ENCODE data around the gene RNASET2. TPM values are rescaled to one million over a fixed set of nuclear protein-coding genes. Genes with fewer than 3 reads are reported as not detected.
A peak's percentile ranks its signal among the peaks of the same experiment; 100 is the strongest.
"Not testable (repeated sequence)": the region's sequence is repeated elsewhere in the genome, so short reads cannot be mapped to it uniquely, and the experiment has no call there.

The RNASET2 gene
- total RNA-seq, 1 donor from 2014 or later: 20.3 TPM

- Mint-ChIP-seq H3K27me3 (ENCODE audit: unreplicated experiment) (no peaks in the 10 kb centered on the region), H3K27ac (ENCODE audit: unreplicated experiment) (no peak overlapping the region), H3K4me1 (ENCODE audit: unreplicated experiment) (no peaks in the 10 kb centered on the region), H3K9me3 (ENCODE audit: unreplicated experiment) (no peaks in the 10 kb centered on the region), H3K4me3 (ENCODE audit: unreplicated experiment) (no peak overlapping the region), H3K36me3 (ENCODE audit: unreplicated experiment) (no peaks in the 10 kb centered on the region)
- no peak for TF ChIP-seq CTCF (IDR thresholded peaks at IDR 0.05)
- no peak for DNase-seq (ENCODE audit: extremely low spot score, unreplicated experiment)
Measured at GRCh38 chr6:166898910-166899309, 57.4 kb downstream of the RNASET2 start.

- not testable (repeated sequence) for H3K4me3 Mint-ChIP-seq (ENCODE audit: unreplicated experiment); H3K36me3 Mint-ChIP-seq (ENCODE audit: unreplicated experiment); H3K9me3 Mint-ChIP-seq (ENCODE audit: unreplicated experiment); H3K27ac Mint-ChIP-seq (ENCODE audit: unreplicated experiment); DNase-seq (ENCODE audit: extremely low spot score, unreplicated experiment); H3K4me1 Mint-ChIP-seq (ENCODE audit: unreplicated experiment); H3K27me3 Mint-ChIP-seq (ENCODE audit: unreplicated experiment)
Measured at GRCh38 chr6:166894614-166895013, 61.7 kb downstream of the RNASET2 start.

- not testable (repeated sequence) for H3K4me1 Mint-ChIP-seq (ENCODE audit: unreplicated experiment); H3K36me3 Mint-ChIP-seq (ENCODE audit: unreplicated experiment); H3K27ac Mint-ChIP-seq (ENCODE audit: unreplicated experiment); H3K4me3 Mint-ChIP-seq (ENCODE audit: unreplicated experiment); H3K27me3 Mint-ChIP-seq (ENCODE audit: unreplicated experiment); DNase-seq (ENCODE audit: extremely low spot score, unreplicated experiment)
- peaks cover 11% of the 10 kb centered on the region for H3K9me3 Mint-ChIP-seq (ENCODE audit: unreplicated experiment)
Measured at GRCh38 chr6:166892472-166892871, 63.9 kb downstream of the RNASET2 start.

GRCh38 chr6:166886773-166887172 lies 69.6 kb downstream of the RNASET2 start:
- H3K27me3 Mint-ChIP-seq (ENCODE audit: unreplicated experiment): not testable (repeated sequence)
- peaks cover 23% of the 10 kb centered on the region for H3K9me3 Mint-ChIP-seq (ENCODE audit: unreplicated experiment)

GRCh38 chr6:166884958-166885357 lies 71.4 kb downstream of the RNASET2 start:
- not testable (repeated sequence) for H3K36me3 Mint-ChIP-seq (ENCODE audit: unreplicated experiment); H3K4me1 Mint-ChIP-seq (ENCODE audit: unreplicated experiment); H3K27ac Mint-ChIP-seq (ENCODE audit: unreplicated experiment); H3K4me3 Mint-ChIP-seq (ENCODE audit: unreplicated experiment); H3K27me3 Mint-ChIP-seq (ENCODE audit: unreplicated experiment)
- peak; percentile 78 for DNase-seq (ENCODE audit: extremely low spot score, unreplicated experiment)
- peaks cover 20% of the 10 kb centered on the region for H3K9me3 Mint-ChIP-seq (ENCODE audit: unreplicated experiment)

More at GRCh38 chr6:166886773-166887172, 69.6 kb downstream of the RNASET2 start:
- not testable (repeated sequence) for H3K27ac Mint-ChIP-seq (ENCODE audit: unreplicated experiment); H3K36me3 Mint-ChIP-seq (ENCODE audit: unreplicated experiment); DNase-seq (ENCODE audit: extremely low spot score, unreplicated experiment); H3K4me3 Mint-ChIP-seq (ENCODE audit: unreplicated experiment); H3K4me1 Mint-ChIP-seq (ENCODE audit: unreplicated experiment)

- Mint-ChIP-seq H3K4me1 (ENCODE audit: unreplicated experiment) (no peaks in the 10 kb centered on the region), H3K4me3 (ENCODE audit: unreplicated experiment) (no peak overlapping the region), H3K9me3 (ENCODE audit: unreplicated experiment) (peaks cover 11% of the 10 kb centered on the region), H3K27me3 (ENCODE audit: unreplicated experiment) (peaks cover 13% of the 10 kb centered on the region), H3K27ac (ENCODE audit: unreplicated experiment) (no peak overlapping the region), H3K36me3 (ENCODE audit: unreplicated experiment) (no peaks in the 10 kb centered on the region)
- DNase-seq (ENCODE audit: extremely low spot score, unreplicated experiment): no peak
- no peak for TF ChIP-seq CTCF (IDR thresholded peaks at IDR 0.05)
Measured at GRCh38 chr6:166879594-166879993, 76.8 kb downstream of the RNASET2 start.

Small RNA genes within 50 kb of the gene (microRNA-seq; reads per million reads assigned to microRNA genes)
- not detected for gene MIR3939 (ENCODE audit: unreplicated experiment)

Other genes starting within 250 kb of the RNASET2 start
- 16.0 and 18.3 TPM in 2 replicates for gene CEP43, start 42.8 kb upstream of the RNASET2 start, total RNA-seq
- not detected in 2 replicates for gene CCR6, start 166.5 kb upstream of the RNASET2 start, total RNA-seq
- gene GPR31, start 201.4 kb upstream of the RNASET2 start, total RNA-seq: not detected in 2 replicates

All from osteocyte (in vitro differentiated cells).